Mammary epithelial cell (primary cell): ENCODE data around the gene BAIAP3.

Source experiments
- CTCF ChIP-seq, 2 donors: IDR thresholded peaks in 1 of 2; conservative IDR thresholded peaks in 1 of 2; 2 replicates each; pipeline ENCODE4 v1.5.1; 2011 to 2012; ENCODE audit warnings: inconsistent platforms in 2 of 2, low read length in 2 of 2, mild to moderate bottlenecking in 2 of 2, control low read depth in 1 of 2, low read depth in 1 of 2; ENCODE audit not compliant: insufficient read depth in 1 of 2; ENCODE audit errors: extremely low read depth in 1 of 2
- EZH2 ChIP-seq: IDR thresholded peaks from 2 replicates; pipeline ENCODE4 v1.6.1; 2012; ENCODE audit warnings: low read length, inconsistent platforms, borderline replicate concordance

DNA sequence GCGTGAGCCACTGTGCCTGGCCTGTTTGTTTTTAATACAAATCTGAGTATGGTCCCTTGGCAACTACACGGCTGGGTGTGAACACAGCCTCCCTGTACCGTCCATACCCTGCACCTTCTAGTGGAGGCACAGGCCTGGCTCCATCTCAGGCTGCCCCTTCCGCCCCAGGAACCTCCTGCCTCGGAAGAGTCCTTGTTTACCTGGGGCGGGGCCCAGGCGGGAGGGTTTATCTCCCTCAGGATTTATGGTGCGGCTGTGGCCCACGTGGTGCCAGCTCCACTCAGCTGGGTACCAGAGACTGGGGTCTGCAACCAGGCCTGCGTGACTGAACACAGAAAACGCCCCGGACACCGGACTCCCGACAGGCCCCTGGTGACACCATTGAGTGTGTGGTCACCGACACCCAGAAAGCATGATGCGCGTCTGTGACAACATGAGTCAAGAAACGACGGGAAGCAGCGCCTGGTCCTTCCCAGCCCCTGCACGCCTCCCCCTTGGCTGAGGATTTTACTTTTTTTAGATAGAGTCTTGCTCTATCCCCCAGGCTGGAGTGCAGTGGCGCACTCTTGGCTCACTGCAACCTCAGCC is 62.1 kb downstream of the BAIAP3 start:
- no peak for TF ChIP-seq CTCF (conservative IDR thresholded peaks at IDR 0.05 in 1 of 2, IDR thresholded peaks at IDR 0.05 in 1 of 2; ENCODE audit: extremely low read depth in 1 of 2, insufficient read depth in 1 of 2, low read depth in 1 of 2, low read length in 2 of 2)
- TF ChIP-seq EZH2 = no peak
